Activated CD8-positive, alpha-beta memory T cell treated with anti-CD3 and anti-CD28 coated beads, Interleukin-2, amount 50 U/mL, for 24 hours (primary cell): ENCODE results near the gene FTO.
"Not testable (repeated sequence)": the region's sequence is repeated elsewhere in the genome, so short reads cannot be mapped to it uniquely, and the experiment has no call there.

Experiments
- DNase-seq: peaks from one replicate; pipeline ENCODE4 v3.0.0-alpha.2; 2020; ENCODE audit errors: extremely low read depth

The FTO gene

DNA sequence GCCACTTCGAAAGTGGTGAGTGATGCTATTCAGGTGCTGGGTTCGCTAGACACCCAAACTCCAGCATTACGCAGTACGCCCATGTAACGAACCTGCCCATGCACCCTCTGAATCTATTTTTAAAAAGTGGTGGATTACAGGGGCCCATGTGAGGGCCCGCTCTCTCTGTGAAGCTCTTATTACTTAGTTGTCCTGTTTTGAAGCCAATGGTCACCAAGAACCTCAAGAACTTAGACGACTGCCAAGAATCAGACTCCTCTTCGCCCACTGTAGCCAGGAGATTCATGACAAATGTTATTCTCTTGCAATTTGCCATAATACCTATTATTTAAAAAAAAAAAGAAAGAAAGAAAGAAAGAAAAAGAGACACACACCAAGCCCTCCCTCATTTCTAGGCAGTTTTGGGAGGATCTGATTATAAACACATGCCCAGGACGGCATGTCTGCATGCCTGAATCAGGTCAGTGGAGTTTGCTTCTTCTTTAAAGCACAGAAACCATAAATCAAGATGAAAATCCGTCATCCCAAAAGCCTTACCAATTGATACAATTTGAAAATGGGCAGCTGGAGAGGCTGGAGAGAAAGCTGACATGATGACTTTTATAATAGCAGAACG is 474.0 kb downstream of the FTO start:
- DNase-seq, result no peak

DNA sequence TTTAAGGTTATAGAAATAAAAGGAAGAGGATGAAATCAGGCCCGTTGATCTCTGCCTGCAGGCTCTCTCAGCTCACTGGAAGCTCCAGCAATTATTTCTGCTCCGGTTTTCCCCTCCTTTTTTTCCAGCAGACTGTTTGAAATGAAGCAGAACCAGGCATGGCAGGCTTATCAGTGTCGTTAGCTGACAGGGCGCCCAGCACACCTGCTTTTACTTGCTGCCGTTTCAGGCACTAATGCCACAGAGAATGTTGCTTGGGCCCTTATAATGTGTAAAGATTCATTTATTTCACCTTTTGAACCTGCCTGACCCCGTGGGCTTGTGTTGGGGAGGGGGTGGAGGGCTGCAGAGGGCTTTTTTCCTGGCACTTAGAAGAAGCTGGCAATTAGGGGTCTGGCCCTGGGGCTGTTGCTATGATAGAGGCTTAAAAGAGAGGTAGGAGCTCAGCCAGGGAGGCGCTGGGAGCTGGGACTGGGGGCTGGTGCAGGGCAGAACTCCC is 474.6 kb downstream of the FTO start:
- no peak for DNase-seq

GRCh38 chr16:54180421-54181359 is 476.7 kb downstream of the FTO start:
- no peak for DNase-seq

DNA sequence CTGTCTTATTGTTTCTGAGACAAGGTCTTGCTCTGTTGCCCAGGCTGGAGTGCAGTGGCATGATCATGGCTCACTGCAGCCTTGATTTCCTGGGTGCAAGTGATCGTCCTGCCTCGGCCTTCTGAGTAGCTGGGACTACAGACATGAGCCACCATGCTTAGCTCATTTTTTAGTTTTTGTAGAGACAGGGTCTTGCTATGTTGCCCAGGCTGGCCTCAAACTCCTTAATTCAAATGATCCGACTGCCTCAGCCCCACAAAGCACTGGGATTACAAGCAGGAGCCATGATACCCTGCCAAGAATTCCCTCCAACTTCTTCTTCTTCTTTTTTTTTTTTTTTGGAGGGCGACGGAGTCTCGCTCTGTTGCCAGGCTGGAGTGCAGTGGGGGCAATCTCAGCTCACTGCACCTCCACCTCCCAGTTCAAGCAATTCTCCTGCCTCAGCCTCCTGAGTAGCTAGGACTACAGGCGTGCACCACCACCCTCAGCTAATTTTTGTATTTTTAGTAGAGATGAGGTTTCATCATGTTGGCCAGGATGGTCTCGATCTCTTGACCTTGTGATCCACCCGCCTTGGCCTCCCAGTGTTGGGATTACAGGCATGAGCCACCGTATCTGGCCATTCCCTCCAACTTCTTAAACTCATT is 477.9 kb downstream of the FTO start:
- not testable (repeated sequence) for DNase-seq

- no peak for DNase-seq
These were observed 481.1 kb downstream of the FTO start for GRCh38 chr16:54185045-54185444.

DNA sequence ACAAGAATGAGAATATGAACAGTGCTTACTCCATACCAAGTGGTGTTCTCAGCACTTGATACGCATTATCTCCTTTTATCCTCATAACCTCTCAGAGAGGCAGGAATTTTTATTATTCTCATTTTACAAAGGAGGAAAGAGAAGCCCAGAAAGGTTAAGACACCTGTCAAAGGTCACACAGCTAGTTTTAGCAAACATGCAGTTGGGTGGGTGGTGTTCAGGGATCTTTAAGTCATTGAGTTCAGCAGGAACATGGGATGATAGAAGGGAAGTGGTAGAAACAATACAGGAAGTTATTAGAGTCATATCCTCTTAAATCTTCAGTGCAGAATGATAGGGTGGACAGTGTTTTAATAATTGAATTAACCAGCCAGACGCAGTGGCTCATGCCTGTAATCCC is 487.2 kb downstream of the FTO start:
- DNase-seq, result no peak

DNA sequence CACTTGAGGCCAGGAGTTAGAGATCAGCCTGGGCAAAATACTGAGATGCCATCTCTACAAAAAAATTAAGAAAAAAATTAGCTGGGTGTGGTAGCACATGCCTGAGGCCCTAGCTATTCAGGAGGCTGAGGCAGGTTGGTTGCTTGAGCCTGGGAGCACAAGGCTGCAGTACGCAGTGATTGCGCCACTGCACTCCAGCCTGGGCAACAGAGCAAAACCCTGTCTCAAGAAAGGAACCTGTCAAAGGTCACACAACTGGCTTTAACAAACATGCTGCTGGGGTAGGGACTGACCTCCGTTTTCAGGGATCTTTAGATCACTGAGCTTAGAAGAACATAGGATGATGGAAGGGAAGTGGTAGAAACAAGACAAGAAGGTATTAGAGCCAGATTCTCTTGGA is 487.6 kb downstream of the FTO start:
- no peak for DNase-seq

DNA sequence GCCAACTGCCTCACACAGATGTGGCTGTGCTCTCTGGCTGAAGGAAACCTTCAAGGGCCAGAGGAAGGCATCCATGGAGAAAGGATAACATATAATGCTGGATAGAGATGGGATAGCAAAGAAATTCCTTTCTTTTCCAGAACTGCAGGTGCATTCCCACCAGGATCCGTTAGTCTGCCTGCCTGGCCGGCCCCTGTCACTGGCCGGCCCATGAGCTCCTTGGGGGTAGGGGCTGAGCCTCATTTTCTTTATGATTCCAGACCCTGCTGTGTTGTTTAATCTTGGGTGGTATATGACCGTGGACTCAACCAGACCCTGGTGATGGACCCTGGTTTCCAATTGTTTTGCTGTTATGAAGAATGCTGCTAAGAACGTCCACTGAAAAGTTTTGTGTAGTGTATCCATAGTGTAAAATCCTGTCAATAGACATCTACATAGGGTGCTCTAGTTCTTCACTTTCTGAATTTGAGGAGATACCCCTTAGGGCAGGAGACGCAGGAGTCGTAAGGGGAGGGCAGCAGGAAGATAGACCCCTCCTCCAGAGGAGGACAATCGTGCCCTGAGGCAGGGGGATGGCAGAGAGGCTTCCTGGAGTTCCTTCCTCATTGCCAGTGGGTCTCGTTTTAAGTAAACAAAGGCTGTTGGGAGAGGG is 489.2 kb downstream of the FTO start:
- no peak for DNase-seq

DNA sequence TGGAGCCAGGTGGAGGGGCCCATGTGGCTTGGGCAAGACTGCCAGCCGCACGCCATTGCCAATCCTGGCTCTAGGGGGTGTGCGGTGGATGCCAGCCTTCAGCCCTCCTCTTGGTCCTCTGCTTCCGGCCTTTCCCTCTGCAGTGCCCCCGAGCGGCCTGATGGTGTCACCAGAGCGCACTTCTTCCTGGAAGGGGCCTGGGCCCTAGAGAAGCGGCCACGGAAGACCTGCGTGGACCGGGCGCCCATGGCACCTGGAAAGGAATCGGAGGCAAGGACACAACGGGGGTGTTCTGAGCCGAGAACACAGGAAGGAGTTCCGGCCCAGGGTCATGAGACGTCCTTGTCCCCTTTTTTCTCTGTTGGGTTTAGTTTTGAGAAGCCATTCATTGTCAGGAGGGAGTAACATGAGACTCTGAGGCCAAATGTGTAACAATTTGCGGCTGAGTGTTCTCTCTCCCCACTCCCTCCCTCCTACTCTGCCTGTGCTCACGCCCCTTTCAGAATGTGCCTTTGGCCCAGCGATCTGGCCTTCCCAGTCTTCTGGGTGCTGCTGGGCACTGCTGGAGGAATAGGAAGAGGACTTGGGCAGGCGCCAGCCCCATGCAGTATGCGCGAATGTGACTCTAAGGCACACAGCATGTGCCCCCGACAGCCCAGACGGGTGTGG is 489.8 kb downstream of the FTO start:
- no peak for DNase-seq

GRCh38 chr16:54194334-54194743 is 490.4 kb downstream of the FTO start:
- no peak for DNase-seq

GRCh38 chr16:54197758-54198157 is 493.8 kb downstream of the FTO start:
- no peak for DNase-seq

DNA sequence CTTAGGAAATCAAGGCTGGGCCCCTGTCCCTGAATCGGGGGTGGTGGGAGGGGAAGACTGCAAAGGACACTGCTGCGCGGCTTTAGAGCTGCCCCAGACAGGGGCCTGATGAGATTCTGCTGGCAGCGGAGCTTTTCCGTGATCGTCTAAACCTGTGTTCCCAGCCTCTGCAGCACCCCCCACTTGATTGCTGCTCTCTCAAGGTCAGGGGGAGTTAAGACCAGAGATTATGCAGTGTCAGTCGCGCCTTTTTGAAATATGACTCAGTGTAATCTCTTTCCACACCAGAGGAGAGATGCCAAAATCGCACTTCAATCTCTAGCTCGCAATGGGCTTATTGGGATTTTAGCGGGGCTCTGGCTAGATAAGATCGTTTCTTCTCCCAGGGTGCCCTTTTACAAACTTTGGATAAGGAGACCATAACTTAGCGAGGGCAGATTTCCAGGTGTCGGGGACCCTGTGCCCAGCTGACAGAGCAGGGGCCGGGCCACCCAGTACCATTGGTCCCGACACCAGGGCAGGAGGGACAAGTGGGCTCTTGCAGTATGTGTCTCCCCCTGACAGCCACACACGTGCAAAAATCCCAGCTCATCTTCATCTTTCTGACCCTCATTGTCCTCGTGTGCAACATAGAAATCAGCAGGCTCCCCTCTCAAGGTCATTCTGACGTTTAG is 495.7 kb downstream of the FTO start:
- DNase-seq, result no peak

DNA sequence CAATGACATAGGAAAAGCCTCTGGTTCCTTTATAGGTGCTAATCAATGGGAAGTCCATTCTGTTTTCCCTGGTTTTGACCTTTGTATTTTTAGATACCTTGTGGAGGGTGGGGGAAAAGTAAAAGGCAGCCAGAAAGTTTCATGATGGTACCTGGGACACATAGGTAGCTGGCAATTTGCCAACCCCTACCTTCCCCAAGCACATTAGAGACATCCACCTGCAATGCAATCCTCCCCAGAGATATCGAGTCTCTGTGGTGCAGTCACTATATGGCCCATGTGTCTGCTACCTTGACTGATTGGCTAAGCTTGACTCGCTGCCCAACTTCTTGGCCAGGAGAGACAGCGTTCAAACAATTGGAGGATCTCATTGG is 496.2 kb downstream of the FTO start:
- DNase-seq, result no peak

GRCh38 chr16:54200720-54201119 is 496.8 kb downstream of the FTO start:
- no peak for DNase-seq

- DNase-seq, result no peak
These were observed 497.2 kb downstream of the FTO start for GRCh38 chr16:54201200-54201599.
